ENCODE data around the gene CHST15. TPM values are rescaled to one million over a fixed set of nuclear protein-coding genes. Genes with fewer than 3 reads are reported as not detected.

Gene CHST15
- total and polyA plus RNA-seq, 11 donors, result 0.88 to 27.1 (median 4.1) TPM

- Histone ChIP-seq H3K9me3 (no peaks in the 10 kb centered on the region), H3K4me3 (no peak overlapping the region), H3K27me3 (no peaks in the 10 kb centered on the region), H3K27ac (no peak overlapping the region), H3K4me1 (peaks cover 0 to 18% (median 7%) of the 10 kb centered on the region in 12 donors), H3K36me3 (no peaks in the 10 kb centered on the region)
- DNase-seq (no peak), ATAC-seq (peak in 2 of 4 donors; percentile 31 to 59)
- 63 to 71% (median 69%) methylated on average over 10 of the region's 10 CpGs for WGBS, 4 donors
- intact Hi-C loops (cut with DNase I), result loop anchor here in 1 of 10 donors (2.0 kb wide), 1 partner anchor 25 kb away; no protein-coding TSS in a partner anchor
- no peak for TF ChIP-seq POLR2A (IDR thresholded peaks at IDR 0.05)
These were observed 30.8 kb upstream of the CHST15 start for GRCh38 chr10:124124123-124124768.

DNA sequence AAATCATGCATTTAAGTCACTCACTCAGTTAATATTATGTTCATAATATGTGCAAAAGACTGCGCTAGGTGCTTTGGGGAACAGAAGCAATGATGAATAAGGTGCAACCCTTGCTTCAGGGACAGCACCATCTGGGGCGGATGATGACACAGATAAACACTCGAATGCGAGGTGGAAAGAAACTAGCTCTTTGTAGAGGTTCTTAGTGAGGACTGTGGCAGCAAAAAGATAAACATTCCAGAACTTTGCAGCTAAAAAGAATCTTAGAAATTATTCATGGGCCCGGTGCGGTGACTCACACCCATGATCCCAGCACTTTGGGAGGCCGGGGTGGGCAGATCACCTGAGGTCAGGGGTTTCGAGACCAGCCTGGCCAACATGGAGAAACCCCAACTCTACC is 29.8 kb upstream of the CHST15 start:
- intact Hi-C loops (cut with DNase I), result no loop called here
- Histone ChIP-seq H3K4me3 (no peak overlapping the region), H3K9me3 (no peaks in the 10 kb centered on the region), H3K27ac (no peak overlapping the region), H3K4me1 (peaks cover 0 to 25% (median 14%) of the 10 kb centered on the region in 12 donors), H3K36me3 (no peaks in the 10 kb centered on the region), H3K27me3 (no peaks in the 10 kb centered on the region)
- TF ChIP-seq CTCF (IDR thresholded peaks at IDR 0.05) (no peak), POLR2A (IDR thresholded peaks at IDR 0.05) (no peak)
- 85 to 95% (median 93%) methylated on average over 8 of the region's 8 CpGs for WGBS, 4 donors
- no peak for DNase-seq
- no peak for ATAC-seq

GRCh38 chr10:124122211-124122610 is 28.8 kb upstream of the CHST15 start:
- ATAC-seq, result no peak
- H3K9me3 ChIP-seq, result no peaks in the 10 kb centered on the region
- peaks cover 3 to 29% (median 16%) of the 10 kb centered on the region in 12 donors for H3K4me1 ChIP-seq
- no peak overlapping the region for H3K27ac ChIP-seq
- TF ChIP-seq POLR2A (IDR thresholded peaks at IDR 0.05) (no peak), CTCF (IDR thresholded peaks at IDR 0.05) (no peak)
- WGBS, 4 donors, result 93 to 98% (median 94%) methylated on average over 11 to 13 of the region's 13 CpGs
- no peaks in the 10 kb centered on the region for H3K36me3 ChIP-seq
- H3K4me3 ChIP-seq, result no peak overlapping the region
- DNase-seq, result no peak
- intact Hi-C loops (cut with DNase I), result no loop called here
- no peaks in the 10 kb centered on the region for H3K27me3 ChIP-seq

DNA sequence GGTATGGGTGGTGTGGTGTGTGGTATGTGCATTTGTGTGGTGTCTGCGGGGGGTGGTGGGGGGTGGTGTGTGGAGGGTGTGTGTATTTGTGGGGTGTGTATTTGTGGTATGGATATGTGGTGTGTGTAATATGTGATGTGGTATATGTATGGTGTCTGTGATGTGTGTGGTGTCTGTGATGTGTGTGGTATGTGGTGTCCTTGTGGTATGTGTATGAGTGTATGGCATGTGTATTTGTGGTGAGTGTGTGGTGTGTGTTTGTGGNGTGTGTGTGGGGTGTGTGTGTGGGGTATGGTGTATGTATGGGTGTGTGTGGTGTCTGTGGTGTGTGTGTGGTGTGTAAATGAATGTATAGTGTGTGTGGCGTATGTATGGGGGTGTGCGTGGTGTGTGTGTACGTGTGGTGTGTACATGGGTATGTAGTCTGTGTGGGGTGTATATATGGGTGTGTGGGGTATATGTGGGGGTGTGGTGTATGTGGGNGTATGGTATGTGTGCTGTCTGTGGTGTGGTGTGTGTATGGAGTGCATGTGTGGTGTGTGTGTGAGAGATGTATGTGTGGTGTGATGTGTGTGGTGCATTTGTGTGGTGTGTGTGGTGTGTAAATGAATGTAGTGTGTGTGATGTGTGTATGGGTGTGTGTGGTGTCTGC is 27.1 kb upstream of the CHST15 start:
- peaks cover 5 to 36% (median 19%) of the 10 kb centered on the region in 12 donors for H3K4me1 ChIP-seq
- WGBS, 4 donors, result 73 to 89% (median 79%) methylated on average over 4 of the region's 4 CpGs
- no peaks in the 10 kb centered on the region for H3K9me3 ChIP-seq
- H3K4me3 ChIP-seq, result no peak overlapping the region
- no peak for TF ChIP-seq CTCF (IDR thresholded peaks at IDR 0.05)
- no peak for TF ChIP-seq POLR2A (IDR thresholded peaks at IDR 0.05)
- intact Hi-C loops (cut with DNase I), result no loop called here
- no peak for DNase-seq
- H3K27me3 ChIP-seq, result no peaks in the 10 kb centered on the region
- no peak for ATAC-seq
- H3K27ac ChIP-seq, result no peak overlapping the region
- no peaks in the 10 kb centered on the region for H3K36me3 ChIP-seq
